Osteoblast (primary cell): ENCODE data around the gene SLC6A18. TPM values are rescaled to one million over a fixed set of nuclear protein-coding genes. Genes with fewer than 3 reads are reported as not detected.

Experiments used
- DNase-seq: peaks from one replicate; pipeline ENCODE4 v3.0.0; 2011; ENCODE audit warnings: low spot score, mixed read lengths; ENCODE audit not compliant: insufficient read length; ENCODE audit errors: missing footprints
- H2AFZ ChIP-seq: 2 replicates; pipeline ENCODE4 v1.6.0; 2011; ENCODE audit warnings: mild to moderate bottlenecking, low read length
- H3K27ac ChIP-seq: 2 replicates; pipeline ENCODE4 v1.5.1; 2011; ENCODE audit warnings: mild to moderate bottlenecking, low read depth, low read length, moderate library complexity
- H3K27me3 ChIP-seq: 2 replicates; pipeline ENCODE4 v1.6.0; 2012; ENCODE audit warnings: mild to moderate bottlenecking, control low read depth, inconsistent platforms, low read length, moderate library complexity; ENCODE audit not compliant: insufficient read depth
- H3K36me3 ChIP-seq: 2 replicates; pipeline ENCODE4 v1.5.1; 2011; ENCODE audit warnings: mild to moderate bottlenecking, low read length, control low read depth, moderate library complexity; ENCODE audit not compliant: insufficient read depth
- H3K4me1 ChIP-seq: 2 replicates; pipeline ENCODE4 v1.5.1; 2011; ENCODE audit warnings: mild to moderate bottlenecking, low read length, control low read depth, moderate library complexity; ENCODE audit not compliant: insufficient read depth
- H3K4me2 ChIP-seq: 2 replicates; pipeline ENCODE4 v1.6.0; 2011; ENCODE audit warnings: mild to moderate bottlenecking, low read length; ENCODE audit not compliant: insufficient read depth
- H3K4me3 ChIP-seq: fragments of 200-600 bp; sonication (generic); 3 replicates; pipeline ENCODE4 v1.5.1; 2012; ENCODE audit warnings: mild to moderate bottlenecking, low read length, inconsistent platforms; ENCODE audit not compliant: insufficient read depth
- H3K79me2 ChIP-seq: 2 replicates; pipeline ENCODE4 v1.6.0; 2012; ENCODE audit warnings: mild to moderate bottlenecking, low read length, control low read depth, inconsistent platforms; ENCODE audit not compliant: insufficient read depth
- H3K9me3 ChIP-seq: 2 replicates; pipeline ENCODE4 v1.5.1; 2011; ENCODE audit warnings: low read depth, low read length, control low read depth
- H4K20me1 ChIP-seq: 2 replicates; pipeline ENCODE4 v1.6.0; 2012; ENCODE audit warnings: mild to moderate bottlenecking, low read length, control low read depth; ENCODE audit not compliant: insufficient read depth
- total RNA-seq: library from RNA; depleted of rRNA; stranded (reverse); fragments of >200 nt; gene quantifications from 2 replicates; pipeline ENCODE4 v1.2.3, GENCODE V29; 2012
- TF ChIP-seq, protein P1 (sequence below): IDR thresholded peaks from 2 replicates; pipeline ENCODE4 v1.5.1; 2011; ENCODE audit warnings: mild to moderate bottlenecking, low read depth, low read length, moderate library complexity; ENCODE audit errors: extremely low read depth

The SLC6A18 gene
- total RNA-seq, 1 donor = not detected

DNA sequence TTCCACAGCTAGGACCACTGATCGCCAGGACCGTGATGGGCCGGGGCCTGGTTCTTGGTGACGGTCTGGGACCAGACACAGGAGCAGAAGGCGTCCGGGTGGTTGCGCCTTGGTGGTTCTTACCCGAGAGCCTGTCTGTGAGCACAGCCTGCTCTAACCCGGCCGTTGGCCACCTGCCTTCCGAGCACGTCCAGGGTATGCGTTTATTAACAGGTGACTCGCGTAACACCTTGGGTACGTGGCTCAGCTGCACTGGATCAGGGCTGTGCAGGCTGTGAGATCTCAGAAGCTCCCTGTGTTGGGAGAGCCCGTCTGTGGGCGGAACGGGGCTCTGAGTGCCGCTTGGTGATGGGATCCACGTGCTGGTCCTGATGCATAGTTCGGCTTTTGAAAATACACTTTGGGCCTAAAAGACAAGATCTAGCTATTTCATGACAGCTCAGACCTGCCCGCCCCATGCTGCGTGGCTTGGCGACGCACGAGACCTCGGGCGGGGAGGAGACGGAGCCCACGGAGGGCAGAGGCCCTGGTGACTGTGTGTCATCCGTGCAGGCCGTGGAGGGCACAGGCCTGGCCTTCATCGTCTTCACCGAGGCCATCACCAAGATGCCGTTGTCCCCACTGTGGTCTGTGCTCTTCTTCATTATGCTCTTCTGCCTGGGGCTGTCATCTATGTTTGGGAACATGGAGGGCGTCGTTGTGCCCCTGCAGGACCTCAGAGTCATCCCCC lies 6.7 kb upstream of the SLC6A18 start:
- H3K4me1 ChIP-seq = no peaks in the 10 kb centered on the region
- no peaks in the 10 kb centered on the region for H3K36me3 ChIP-seq
- H3K27me3 ChIP-seq = no peaks in the 10 kb centered on the region
- no peak overlapping the region for H3K4me2 ChIP-seq
- no peak overlapping the region for H2AFZ ChIP-seq
- no peaks in the 10 kb centered on the region for H3K9me3 ChIP-seq
- H3K4me3 ChIP-seq = no peak overlapping the region
- H3K79me2 ChIP-seq = no peaks in the 10 kb centered on the region
- H3K27ac ChIP-seq = no peak overlapping the region
- DNase-seq = no peak
- TF ChIP-seq, protein P1, sequence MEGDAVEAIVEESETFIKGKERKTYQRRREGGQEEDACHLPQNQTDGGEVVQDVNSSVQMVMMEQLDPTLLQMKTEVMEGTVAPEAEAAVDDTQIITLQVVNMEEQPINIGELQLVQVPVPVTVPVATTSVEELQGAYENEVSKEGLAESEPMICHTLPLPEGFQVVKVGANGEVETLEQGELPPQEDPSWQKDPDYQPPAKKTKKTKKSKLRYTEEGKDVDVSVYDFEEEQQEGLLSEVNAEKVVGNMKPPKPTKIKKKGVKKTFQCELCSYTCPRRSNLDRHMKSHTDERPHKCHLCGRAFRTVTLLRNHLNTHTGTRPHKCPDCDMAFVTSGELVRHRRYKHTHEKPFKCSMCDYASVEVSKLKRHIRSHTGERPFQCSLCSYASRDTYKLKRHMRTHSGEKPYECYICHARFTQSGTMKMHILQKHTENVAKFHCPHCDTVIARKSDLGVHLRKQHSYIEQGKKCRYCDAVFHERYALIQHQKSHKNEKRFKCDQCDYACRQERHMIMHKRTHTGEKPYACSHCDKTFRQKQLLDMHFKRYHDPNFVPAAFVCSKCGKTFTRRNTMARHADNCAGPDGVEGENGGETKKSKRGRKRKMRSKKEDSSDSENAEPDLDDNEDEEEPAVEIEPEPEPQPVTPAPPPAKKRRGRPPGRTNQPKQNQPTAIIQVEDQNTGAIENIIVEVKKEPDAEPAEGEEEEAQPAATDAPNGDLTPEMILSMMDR = no peak
- no peaks in the 10 kb centered on the region for H4K20me1 ChIP-seq

DNA sequence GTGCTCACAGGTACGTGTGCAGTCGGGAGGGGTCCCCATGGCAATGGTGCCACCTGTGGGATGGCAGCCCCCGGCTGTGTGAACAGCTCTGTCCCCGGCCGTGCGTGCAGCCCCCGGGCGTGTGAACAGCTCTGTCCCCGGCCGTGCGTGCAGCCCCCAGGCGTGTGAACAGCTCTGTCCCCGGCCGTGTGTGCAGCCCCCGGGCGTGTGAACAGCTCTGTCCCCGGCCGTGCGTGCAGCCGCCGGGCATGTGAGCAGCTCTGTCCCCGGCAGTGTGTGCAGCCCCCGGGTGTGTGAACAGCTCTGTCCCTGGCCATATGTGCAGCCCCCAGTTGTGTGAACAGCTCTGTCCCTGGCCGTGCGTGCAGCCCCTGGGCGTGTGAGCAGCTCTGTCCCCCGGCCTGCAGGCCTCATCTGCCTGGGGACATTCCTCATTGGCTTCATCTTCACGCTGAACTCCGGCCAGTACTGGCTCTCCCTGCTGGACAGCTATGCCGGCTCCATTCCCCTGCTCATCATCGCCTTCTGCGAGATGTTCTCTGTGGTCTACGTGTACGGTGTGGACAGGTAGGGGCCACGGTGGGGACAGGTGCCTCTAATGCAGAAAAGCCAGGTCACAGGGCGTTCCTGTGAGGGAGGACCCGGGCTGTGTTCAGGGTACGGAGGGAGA lies 5.9 kb upstream of the SLC6A18 start:
- Histone ChIP-seq H4K20me1 (no peaks in the 10 kb centered on the region), H3K9me3 (no peaks in the 10 kb centered on the region), H3K79me2 (no peaks in the 10 kb centered on the region), H2AFZ (no peak overlapping the region), H3K4me1 (no peaks in the 10 kb centered on the region), H3K4me3 (no peak overlapping the region), H3K27ac (no peak overlapping the region), H3K36me3 (no peaks in the 10 kb centered on the region), H3K4me2 (no peak overlapping the region), H3K27me3 (no peaks in the 10 kb centered on the region)
- TF ChIP-seq, protein P1 = no peak
- DNase-seq = no peak

DNA sequence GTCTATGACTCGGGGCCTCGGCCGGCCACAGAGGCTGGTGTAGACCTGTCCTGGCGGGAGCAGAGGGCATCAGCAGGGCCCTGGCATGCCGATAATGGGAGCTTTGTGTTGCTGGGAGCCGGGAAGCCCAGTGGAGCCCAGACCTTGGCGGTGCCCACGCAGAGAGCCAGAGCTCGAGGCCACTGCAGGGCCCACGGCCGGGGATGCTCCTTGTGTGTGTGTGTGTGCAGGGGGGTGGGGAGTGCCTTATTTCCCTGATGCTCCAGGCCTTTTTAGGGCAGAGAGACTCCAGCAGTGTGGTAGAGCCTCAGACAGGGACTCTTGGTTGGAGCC lies 5.4 kb upstream of the SLC6A18 start:
- Histone ChIP-seq H2AFZ (no peak overlapping the region), H3K4me1 (no peaks in the 10 kb centered on the region), H3K27me3 (no peaks in the 10 kb centered on the region), H3K79me2 (no peaks in the 10 kb centered on the region), H3K9me3 (no peaks in the 10 kb centered on the region), H3K4me3 (no peak overlapping the region), H3K27ac (no peak overlapping the region), H3K4me2 (no peak overlapping the region), H4K20me1 (no peaks in the 10 kb centered on the region), H3K36me3 (no peaks in the 10 kb centered on the region)
- no peak for DNase-seq
- TF ChIP-seq, protein P1 = no peak

DNA sequence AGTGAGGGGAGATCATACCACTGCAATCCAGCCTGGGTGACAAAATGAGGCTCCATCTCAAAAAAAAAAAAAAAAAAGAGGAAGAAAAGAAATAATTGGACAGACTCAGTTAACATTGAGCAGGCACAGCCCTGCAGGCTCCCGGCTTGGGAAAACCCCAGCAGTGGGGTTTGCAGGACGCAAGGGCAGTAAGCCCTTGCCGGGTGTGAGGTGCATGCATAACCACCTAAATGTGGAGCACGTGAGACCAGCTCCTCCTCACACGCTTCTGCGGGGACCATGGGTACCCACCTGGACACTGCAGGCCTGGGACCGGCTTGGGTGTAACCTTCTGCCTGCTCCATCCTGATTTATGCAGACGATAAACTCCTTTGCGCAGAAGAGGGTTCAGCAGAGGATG lies 4.8 kb upstream of the SLC6A18 start:
- Histone ChIP-seq H3K27me3 (no peaks in the 10 kb centered on the region), H3K4me2 (no peak overlapping the region), H3K9me3 (no peaks in the 10 kb centered on the region), H3K79me2 (no peaks in the 10 kb centered on the region), H3K36me3 (no peaks in the 10 kb centered on the region), H4K20me1 (no peaks in the 10 kb centered on the region), H3K4me3 (no peak overlapping the region), H3K27ac (no peak overlapping the region), H3K4me1 (no peaks in the 10 kb centered on the region), H2AFZ (no peak overlapping the region)
- no peak for DNase-seq
- TF ChIP-seq, protein P1 = no peak
